ENCODE results near the gene CA10. TPM values are rescaled to one million over a fixed set of nuclear protein-coding genes. Genes with fewer than 3 reads are reported as not detected.

Gene CA10
- total RNA-seq, 2 donors from 2014 or later = not detected

GRCh38 chr17:51828901-51829300 lies 329.6 kb downstream of the CA10 start:
- no peak for ATAC-seq (ENCODE audit: insufficient number of reproducible peaks, low FRiP score, low read depth)
- H3K9me3 ChIP-seq = no peaks in the 10 kb centered on the region
- H3K27ac ChIP-seq = no peak overlapping the region
- H3K4me3 ChIP-seq = no peak overlapping the region
- TF ChIP-seq CTCF (IDR thresholded peaks at IDR 0.05) = no peak
- DNase-seq (ENCODE audit: low spot score) = no peak
- no peaks in the 10 kb centered on the region for H3K36me3 ChIP-seq
- no peaks in the 10 kb centered on the region for H3K4me1 ChIP-seq (ENCODE audit: control insufficient read depth in 1 of 2, low read depth in 2 of 2)
- no peaks in the 10 kb centered on the region for H3K27me3 ChIP-seq (replicated peaks; ENCODE audit: insufficient read depth)

- ATAC-seq (ENCODE audit: insufficient number of reproducible peaks, low FRiP score, low read depth) (no peak), DNase-seq (ENCODE audit: low spot score) (no peak)
- Histone ChIP-seq H3K4me1 (ENCODE audit: control insufficient read depth in 1 of 2, low read depth in 2 of 2) (no peaks in the 10 kb centered on the region), H3K27me3 (replicated peaks; ENCODE audit: insufficient read depth) (no peaks in the 10 kb centered on the region), H3K4me3 (no peak overlapping the region), H3K27ac (no peak overlapping the region), H3K36me3 (no peaks in the 10 kb centered on the region), H3K9me3 (no peaks in the 10 kb centered on the region)
- no peak for TF ChIP-seq CTCF (IDR thresholded peaks at IDR 0.05)
Observed at GRCh38 chr17:51827140-51827539, 331.4 kb downstream of the CA10 start.

- no peak for TF ChIP-seq CTCF (IDR thresholded peaks at IDR 0.05)
- Histone ChIP-seq H3K4me1 (ENCODE audit: control insufficient read depth in 1 of 2, low read depth in 2 of 2) (no peaks in the 10 kb centered on the region), H3K36me3 (no peaks in the 10 kb centered on the region), H3K27ac (no peak overlapping the region), H3K4me3 (no peak overlapping the region), H3K9me3 (no peaks in the 10 kb centered on the region), H3K27me3 (replicated peaks; ENCODE audit: insufficient read depth) (no peaks in the 10 kb centered on the region)
- DNase-seq (ENCODE audit: low spot score) = no peak
- no peak for ATAC-seq (ENCODE audit: insufficient number of reproducible peaks, low FRiP score, low read depth)
Observed at GRCh38 chr17:51820766-51821165, 337.7 kb downstream of the CA10 start.

GRCh38 chr17:51820252-51820651 lies 338.3 kb downstream of the CA10 start:
- no peak for ATAC-seq (ENCODE audit: insufficient number of reproducible peaks, low FRiP score, low read depth)
- H3K27me3 ChIP-seq (replicated peaks; ENCODE audit: insufficient read depth) = no peaks in the 10 kb centered on the region
- no peaks in the 10 kb centered on the region for H3K36me3 ChIP-seq
- DNase-seq (ENCODE audit: low spot score) = no peak
- no peak overlapping the region for H3K4me3 ChIP-seq
- H3K9me3 ChIP-seq = no peaks in the 10 kb centered on the region
- TF ChIP-seq CTCF (IDR thresholded peaks at IDR 0.05) = no peak
- no peaks in the 10 kb centered on the region for H3K4me1 ChIP-seq (ENCODE audit: control insufficient read depth in 1 of 2, low read depth in 2 of 2)
- no peak overlapping the region for H3K27ac ChIP-seq

- H3K36me3 ChIP-seq = no peaks in the 10 kb centered on the region
- DNase-seq (ENCODE audit: low spot score) = no peak
- no peak overlapping the region for H3K27ac ChIP-seq
- no peak for ATAC-seq (ENCODE audit: insufficient number of reproducible peaks, low FRiP score, low read depth)
- H3K4me3 ChIP-seq = no peak overlapping the region
- H3K4me1 ChIP-seq (ENCODE audit: control insufficient read depth in 1 of 2, low read depth in 2 of 2) = no peaks in the 10 kb centered on the region
- TF ChIP-seq CTCF (IDR thresholded peaks at IDR 0.05) = no peak
- H3K9me3 ChIP-seq = no peaks in the 10 kb centered on the region
- no peaks in the 10 kb centered on the region for H3K27me3 ChIP-seq (replicated peaks; ENCODE audit: insufficient read depth)
Observed at GRCh38 chr17:51819341-51820219, 338.9 kb downstream of the CA10 start.
